ENCODE measurements around the gene DAAM1.

The DAAM1 gene

DNA sequence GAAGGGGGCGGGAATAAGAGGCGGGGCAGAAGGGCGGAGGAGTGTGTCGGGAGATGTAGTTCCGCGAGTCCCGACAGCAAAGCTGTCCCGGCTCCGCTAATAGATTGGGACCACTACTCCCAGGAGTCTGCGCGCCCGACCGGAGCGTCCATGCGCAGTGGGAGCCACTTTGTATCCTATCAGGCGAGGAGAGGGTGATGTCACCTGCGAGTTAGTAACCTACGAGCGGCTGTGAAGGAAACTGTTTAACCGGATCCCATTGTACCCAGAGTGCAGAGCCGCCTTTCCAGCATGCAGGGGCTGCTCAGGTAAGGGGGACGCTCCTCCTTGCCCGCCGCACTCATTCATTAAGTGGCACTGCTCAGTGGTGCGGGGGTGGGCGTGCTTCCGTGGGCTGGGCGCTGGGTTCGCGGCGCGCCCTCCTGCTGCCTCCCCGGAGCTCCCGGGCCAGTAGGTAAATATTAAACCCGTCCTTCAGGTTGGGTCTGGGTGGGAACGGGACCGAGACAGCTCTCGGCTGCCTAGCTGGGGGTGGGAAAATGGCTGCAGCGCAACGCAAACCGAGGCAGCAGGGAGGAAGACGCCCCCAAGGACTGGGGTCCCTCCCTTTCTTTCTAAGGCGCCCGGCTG, at the start of gene DAAM1:
DAAM1 (plus strand) TSS at position 207 of the 630 bp plus-strand sequence. CDS start 74,811 bp downstream, outside the sequence.
- DNase-seq = peak; percentile 98

DNA sequence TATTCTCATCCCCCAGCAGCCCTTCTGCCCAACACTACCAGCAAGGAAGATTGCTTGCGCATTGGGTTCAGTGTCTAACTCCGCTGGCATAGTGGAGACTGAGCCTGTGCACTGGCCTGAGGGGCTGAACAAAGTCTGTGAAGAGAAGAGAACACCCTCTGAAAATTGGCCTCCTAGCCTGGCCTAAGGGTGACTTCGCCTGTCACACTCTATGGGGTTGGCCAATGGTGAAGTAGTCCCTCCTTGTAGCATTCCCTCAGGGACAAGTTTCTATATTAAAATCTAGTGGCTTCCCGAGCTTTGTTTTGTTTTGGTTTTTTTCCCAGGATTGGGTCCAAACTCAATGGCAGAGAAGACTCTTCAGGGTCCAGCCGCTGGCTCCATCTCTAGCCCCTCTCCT, 49.1 kb upstream of the DAAM1 start:
- DNase-seq = no peak

DNA sequence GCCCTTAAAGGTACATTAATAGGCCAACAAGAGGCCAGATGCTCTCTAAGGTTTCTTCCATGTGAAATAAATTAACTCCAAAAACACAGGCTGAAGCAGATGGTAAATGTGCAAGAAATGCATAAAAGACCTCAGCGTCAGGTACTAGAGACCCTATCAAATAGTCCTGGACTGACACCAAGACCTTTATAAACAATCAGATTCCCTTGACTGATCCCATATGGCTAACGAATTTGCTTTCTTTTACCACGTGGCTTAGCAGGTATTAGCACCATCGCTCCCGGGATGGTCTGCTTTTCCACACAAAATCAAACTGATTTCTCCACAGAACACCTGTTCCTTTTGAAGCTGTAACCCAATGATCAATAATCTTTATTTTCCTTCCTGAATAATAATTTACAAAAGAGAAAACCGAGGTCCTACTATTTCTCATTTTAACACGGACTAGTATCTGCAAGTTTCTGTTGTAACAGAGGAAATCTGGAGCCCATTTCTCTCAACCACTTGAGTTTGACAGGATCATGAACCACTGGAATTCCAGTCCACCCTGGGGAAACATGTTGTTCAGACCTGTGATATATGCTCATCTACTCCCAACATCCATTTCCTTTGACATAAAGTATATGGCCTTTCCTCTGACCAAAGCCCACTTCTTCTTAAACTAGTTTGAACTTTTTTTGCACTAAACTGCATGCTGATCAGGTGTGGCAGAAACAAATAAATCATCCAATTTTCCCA, 48.2 kb upstream of the DAAM1 start:
- DNase-seq = no peak

DNA sequence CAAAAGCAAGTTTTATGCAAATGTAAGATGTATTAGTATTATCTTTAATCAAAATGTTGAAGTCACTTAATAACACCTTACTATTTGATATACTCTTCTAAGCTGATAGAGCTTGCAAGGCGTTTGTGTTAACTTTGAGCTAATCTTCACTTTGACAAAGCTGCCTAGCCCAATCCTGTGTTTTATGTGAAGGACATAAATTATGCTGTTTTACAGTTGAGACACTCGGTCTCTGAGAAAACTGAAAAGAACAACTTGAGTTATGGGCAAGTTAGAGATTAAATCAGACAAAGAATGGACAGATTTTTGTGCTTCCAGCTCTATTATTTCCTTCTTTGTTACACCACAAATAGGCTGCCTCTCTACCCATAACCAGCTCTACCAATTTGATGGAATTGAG, 42.0 kb upstream of the DAAM1 start:
- DNase-seq = no peak

DNA sequence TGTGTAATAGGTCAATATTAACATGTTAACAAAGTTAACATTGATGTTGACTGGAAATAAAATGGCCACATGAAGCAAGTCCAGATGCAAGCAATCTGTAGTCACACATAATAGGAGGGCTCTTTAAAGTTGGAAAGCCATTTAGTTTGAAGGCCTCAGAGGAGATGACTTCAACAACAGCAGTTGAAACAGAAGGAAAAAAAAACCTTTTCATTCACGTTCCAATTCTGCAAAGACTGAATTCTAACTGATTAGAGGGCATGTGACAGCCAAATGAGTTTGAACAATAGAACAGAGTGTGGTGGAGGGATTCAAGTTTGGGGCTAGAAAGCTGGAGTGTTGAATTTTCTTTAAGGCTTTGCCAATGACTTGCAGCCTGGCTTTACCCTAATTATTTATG, 41.5 kb upstream of the DAAM1 start:
- DNase-seq = no peak

DNA sequence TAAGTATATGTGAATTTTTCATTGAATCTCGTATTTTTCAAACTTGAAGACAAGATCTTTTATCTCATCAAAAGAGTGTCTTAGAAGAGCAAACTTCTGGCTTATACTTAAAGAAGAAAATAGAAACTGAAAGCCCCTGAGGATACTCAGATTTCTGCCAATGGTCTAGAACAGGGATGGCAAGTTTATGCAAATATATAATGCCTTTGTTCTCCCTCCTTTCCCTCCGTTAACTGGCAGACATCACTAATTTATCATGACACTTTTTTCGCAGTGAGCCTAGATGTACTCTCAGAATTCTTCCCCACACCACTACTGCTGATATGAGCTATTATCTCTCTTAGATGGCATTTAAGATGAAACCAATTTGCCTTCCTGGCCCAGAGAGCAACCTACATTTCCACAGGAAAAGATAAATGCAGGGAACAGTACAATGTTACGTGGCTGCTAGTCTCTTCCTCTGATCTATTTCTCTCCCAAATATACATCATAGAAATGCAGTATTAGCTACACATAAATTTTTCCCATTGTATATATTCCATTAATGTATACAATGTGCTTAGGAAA, 40.0 kb upstream of the DAAM1 start:
- DNase-seq = no peak

DNA sequence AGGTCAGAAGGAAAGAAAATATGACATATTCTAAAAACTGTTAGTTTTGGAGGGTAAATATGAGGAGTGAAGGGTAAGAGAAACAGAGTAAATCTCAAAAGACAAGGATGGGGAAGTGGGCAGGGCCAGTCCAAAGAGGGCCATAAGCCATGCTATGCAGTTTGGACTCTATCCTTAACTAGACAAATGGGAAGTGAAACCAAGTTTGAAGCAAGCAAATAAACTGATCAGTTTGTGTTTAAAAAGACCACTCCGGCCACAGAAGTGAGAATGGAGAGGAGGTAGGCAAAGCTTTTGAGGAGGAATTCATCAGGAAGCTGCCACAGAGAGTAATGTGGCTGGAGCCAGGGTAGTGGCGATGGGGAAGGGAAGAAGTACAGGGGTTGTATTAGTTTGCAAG, 37.5 kb upstream of the DAAM1 start:
- peak; percentile 2 for DNase-seq

DNA sequence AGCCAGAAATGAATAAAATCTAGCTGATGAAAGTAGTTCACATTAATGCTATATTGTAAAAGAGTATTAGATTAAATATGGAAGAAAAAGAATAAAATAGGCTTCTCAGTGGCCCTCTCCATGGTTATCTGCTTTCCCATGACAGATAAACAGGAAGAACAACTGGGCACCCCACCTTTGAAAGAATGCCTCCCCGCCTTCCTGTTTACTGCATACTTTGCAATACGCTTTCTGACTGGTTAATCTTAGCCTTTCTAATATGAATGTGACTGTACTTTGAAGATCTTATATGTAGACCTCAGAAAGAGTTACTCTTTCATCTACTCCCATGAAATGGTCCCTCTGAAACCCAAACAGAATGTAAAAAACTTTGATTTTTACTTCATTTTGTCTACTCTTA, 34.1 kb upstream of the DAAM1 start:
- DNase-seq = no peak

DNA sequence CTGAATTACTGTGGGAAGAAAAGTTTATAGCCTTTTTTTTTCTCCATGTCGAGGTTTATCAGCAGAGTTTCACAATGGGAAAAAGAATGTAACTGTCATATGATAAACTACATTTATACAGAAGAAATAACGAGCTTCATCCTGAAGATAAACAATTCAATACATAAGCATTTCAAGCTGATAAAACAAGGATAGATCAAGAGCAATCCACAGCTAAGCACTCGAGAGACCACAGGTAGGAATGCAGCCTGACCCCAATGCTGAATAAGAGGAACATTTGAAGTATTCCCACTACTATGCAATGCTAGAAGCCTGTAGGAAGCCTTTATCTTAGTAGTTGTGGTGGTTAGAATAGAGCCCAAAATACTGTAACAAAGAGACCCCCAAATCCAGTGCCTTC, 32.6 kb upstream of the DAAM1 start:
- no peak for DNase-seq

DNA sequence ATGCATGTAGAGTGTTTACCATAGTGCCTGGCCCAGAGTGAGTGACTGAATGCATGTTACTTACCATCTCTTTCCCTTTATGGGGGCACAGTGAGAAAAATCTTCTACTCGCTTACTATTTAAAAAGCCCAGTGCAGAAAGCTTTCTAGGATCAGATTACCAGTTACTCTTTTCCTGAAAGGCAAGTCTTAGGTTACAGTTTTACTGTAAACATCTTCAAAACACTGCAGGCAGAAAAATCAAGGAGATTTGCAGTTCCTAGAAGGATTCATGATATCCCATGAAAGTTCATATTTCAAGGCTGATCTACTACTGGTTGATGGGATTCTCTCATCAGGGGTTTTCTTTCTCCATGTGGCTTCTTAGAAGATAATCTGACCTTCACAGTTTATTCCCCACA, 29.3 kb upstream of the DAAM1 start:
- no peak for DNase-seq

DNA sequence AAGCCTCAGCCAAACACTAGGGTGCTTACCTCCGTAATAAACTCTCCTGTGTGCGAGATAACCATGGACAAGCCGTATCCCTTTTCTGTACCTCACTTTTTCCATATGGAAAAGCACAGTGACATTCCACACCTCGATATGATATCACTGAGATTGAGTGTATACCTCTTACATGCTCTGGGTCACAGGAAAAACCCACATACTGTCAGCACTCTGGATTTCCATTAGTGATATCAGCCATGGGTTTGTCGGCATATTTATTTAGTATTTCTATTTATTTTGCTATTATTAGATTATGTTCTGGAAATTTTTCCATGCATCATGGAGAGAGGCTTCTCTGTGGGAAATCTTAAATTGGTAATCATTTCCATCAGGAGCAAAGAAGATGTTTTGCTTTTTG, 28.0 kb upstream of the DAAM1 start:
- DNase-seq = no peak

DNA sequence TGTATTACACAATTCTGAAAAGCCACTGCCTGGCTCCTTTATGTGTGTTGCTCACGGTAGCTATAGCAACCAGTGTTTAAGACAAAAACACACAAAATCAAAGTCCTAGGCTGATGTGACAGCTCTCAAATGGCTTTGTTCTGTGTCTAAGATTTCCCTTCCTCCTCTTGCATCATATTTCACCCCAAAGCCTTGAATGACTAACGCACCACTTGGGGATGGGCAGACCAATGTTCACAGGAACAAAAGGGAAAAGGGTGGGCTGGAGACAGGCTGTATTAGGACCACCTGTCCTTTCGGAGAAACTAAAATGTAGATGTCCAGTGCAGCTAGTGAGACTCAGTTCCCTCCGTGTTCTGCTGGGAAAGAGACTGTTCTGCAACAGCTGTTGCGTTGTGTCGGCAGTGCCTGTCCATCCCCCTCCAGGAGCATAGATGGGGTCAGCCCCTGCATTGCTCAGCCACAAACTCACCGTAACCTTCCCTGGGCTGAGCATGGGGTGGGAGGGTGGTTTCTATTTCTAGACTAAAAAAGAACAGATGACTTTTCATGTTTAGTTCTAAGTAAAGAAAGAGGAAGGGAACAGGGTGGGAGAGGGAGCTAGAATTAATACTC, 26.8 kb upstream of the DAAM1 start:
- peak; percentile 16 for DNase-seq

DNA sequence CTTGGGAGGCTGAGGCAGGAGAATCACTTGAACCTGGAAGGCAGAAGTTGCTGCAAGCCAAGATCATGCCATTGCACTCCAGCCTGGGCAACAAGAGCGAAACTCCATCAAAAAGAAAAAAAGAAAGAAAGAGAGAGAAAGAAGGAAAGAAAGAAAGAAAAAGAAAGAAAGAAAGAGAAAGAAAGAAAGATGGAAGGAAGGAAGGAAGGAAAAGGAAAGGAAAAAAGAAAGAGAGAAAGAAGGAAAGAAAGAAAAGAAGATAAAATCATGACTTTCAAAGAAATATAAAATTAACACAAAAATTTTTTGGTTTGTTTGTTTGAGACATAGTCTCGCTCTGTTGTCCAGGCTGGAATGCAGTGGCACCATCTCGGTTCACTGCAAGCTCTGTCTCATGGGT, 22.2 kb upstream of the DAAM1 start:
- DNase-seq = no peak

DNA sequence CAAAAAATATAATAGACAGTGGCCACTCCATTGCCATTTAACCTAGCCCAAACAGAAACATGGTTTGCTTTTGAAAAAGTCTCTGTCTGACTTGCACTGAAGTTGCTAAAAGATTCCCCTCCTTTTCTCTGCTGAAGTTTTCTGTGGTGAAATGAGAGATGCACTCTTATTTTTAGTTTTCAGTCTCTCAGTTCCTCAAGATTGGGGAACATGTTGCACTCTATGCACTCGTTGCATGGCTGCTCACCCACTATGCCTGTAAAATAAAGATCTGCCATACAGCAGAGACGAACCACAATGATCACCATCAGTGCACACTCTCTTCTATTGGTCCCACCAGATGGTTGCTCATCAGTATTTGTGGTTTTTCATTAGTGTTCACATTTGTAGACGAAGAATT, 13.1 kb upstream of the DAAM1 start:
- DNase-seq = no peak

DNA sequence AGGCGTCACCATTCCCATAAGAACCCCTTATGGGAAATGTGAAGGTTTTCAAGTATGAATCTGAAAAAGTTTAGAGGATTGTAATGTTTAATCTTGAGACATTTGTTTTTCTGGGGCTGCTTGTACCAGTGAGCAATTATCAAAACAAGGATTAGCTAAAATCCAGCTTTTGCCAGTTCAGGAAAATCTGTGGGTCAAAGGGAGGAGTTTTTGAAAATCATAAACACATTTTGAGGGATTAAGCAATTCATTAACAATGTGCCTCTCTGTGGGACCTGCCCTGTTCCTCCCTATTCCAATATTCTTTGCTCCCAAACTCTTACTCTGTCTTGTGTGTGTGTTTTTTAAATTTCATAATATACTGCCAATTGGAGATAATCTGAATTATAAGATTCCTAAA, 11.7 kb upstream of the DAAM1 start:
- no peak for DNase-seq

DNA sequence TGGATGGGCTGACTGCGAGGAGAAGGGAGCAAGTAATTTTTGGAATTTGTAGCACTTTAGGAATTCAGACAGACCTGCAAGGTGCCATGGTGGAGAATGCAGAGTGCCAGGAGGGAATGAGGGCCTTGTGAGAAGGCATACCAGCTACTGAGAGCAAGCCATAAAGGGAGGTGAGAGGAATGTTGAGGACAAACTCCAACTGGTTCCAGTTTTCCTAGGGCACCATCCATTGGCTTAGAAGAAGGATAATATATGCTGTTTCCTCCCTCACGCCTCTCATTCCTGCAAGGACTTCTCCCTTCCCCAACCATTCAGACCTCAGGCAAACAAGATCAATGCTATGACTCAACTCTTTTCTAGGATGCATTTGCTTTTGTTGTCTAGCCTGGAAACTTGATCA, 11.2 kb upstream of the DAAM1 start:
- no peak for DNase-seq

DNA sequence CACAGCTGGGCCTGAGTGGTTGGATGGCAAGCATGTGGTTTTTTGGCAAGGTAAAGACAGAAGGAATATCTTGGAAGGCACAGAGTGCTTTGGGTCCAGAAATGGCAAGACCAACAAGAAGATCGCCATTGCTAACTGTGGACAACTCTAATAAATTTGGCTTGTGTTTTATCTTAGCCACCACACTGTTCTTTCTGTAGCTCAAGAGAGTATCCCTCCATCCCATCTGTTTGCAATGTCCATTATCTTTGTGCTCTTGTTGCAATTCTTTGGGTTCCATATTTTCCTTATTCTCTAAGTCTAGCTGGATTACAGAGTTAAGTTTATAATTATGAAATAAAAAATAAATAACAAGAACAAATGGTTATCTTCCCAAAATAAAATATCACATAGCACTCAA, 6.7 kb upstream of the DAAM1 start:
- DNase-seq = no peak

DNA sequence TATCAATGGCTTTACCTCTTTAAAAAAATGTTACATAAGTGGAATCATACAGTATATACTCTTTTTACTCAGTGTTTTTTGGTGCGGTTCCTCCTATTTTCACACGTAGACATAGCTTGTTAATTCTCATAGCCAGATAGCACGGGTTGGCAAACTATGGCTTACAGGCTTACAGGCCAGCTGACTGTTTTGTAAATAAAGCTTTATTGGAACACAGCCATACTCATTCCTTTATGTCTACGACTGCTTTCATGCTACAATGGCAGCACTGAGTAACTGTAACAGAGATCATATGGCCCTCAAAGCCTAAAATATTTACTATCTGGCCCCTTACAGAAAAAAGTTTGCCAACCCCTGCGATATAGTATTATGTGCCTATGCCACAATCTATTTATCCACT, 5.8 kb upstream of the DAAM1 start:
- DNase-seq = no peak

DNA sequence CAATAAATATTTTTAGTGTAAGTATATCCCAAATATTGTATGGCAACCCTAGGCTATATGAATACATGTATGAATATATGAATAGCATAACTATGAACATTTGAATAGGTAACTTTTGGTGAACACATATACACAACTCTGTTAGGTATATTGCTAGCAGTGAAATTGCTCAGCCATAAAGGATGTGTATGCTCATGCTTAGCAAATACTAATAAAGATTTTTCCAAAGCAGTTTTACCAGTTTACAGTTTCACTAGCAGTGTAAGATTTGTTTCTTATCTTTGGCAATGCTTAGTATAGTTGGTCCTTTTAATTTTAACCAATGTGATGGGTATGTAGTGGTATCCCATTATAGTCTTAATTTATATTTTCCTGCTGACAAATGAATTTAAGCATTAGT, 5.3 kb upstream of the DAAM1 start:
- DNase-seq = no peak

DNA sequence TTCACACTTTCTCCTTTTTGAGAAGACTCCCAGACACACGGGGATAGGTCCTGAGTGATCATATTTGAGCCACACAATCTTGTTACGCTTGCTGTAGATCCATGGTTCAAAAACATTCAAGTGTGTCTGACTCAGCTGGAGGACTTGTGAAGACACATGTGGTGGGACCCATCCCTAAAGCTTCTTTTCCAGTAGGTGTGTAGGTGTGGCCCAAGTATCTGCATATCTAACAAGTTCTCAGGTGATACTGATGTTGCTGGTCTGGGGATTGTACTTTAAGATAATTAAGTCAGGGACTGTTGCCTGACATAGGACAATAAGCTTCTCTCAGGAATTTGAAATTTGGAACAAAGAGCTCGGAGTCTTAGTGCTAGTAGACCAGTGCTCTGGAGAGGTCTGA, 4.1 kb upstream of the DAAM1 start:
- no peak for DNase-seq

DNA sequence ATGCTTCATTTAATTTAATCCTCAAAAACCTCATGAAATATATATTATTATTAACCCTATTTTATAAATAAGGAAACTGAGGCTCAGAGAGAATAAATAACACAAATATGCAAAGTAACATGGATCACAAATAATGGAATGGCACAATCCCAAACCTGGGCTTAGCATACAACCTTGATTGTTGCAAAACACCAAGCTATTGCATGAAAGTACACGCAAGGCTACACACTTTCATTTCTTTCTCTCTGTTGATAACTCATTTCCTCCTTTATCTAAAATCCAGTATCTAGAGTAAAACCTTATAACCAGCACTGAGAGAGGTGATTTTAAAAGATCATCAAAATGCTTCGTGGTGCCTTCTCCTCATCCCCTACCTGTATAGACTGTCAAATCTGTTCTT, 2.8 kb upstream of the DAAM1 start:
- DNase-seq = no peak

DNA sequence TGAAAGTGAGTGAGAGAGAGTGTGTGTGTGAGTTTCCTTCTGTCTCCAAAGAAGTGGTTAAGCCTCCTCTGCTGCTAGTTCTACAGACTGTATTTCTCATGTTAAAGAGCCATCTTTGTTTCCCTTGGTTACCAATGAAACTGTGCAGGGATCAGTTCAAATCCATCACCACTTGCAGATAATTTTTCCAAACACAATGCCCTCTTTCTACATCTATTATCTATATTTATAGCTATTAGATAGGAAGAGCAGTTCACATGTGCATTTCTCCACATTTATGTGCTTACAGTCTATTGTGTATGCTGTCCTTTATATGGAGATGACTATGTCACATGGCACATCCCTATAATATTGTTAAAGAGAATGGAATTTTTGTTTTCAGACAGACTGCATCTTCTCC, 2.2 kb upstream of the DAAM1 start:
- DNase-seq = no peak

DNA sequence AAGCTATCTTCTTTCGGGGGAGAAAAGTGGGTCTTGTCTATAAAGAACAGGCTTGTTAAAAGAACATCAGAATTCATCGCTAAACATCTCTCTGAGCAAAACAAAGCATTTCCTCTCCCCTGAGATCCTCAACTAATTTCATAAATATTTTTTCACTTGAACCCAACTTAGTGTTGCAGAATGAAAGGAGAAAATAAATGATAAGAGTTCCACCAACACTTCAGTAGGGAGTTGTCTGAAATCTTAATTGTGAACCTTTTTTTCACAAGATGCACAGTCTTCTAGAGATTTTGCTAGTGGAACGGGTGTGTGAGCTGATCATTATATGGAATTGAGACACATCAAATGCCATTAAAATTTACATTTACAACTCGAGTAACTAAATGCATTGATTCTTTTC, 1.3 kb upstream of the DAAM1 start:
- no peak for DNase-seq

DNA sequence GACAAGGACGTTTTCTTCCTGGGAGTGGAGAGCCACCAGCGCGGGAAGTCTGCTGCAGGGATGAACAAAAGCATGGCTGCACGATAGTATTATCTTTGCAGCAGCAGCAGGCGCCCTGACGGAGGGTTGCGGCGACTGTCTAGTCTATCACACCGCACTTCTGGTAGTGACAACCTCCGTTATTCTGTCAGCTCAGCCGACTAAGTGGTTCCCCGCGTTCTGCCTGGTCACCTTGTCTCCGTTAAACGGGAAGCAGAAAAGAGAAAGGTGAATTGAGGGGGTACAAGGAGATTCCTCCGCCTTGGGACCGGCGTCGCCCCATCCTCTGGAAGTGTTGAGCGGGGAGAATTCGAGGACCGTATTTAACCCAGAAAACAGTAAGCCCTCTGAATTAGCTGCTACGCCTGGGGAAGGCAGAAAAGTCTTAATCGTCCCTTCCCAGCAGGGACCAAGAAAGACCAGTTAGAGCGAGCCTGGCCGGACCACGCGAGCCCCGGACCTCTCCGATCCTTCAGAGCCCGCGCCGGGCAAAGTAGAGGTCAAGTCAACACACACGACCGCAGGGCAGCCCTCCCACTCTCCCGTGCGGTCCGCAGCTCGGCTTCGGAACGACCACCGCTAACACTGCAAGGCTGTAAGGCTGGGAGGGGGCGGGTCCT, 536 bp upstream of the DAAM1 start:
- peak; percentile 26 for DNase-seq

Measured in CD4-positive, alpha-beta T cell treated with Interferon gamma for 1 hour (primary cell).